ENCODE measurements around the gene PTPRN2.
"Not testable (repeated sequence)": the region's sequence is repeated elsewhere in the genome, so short reads cannot be mapped to it uniquely, and the experiment has no call there.

PTPRN2 gene

DNA sequence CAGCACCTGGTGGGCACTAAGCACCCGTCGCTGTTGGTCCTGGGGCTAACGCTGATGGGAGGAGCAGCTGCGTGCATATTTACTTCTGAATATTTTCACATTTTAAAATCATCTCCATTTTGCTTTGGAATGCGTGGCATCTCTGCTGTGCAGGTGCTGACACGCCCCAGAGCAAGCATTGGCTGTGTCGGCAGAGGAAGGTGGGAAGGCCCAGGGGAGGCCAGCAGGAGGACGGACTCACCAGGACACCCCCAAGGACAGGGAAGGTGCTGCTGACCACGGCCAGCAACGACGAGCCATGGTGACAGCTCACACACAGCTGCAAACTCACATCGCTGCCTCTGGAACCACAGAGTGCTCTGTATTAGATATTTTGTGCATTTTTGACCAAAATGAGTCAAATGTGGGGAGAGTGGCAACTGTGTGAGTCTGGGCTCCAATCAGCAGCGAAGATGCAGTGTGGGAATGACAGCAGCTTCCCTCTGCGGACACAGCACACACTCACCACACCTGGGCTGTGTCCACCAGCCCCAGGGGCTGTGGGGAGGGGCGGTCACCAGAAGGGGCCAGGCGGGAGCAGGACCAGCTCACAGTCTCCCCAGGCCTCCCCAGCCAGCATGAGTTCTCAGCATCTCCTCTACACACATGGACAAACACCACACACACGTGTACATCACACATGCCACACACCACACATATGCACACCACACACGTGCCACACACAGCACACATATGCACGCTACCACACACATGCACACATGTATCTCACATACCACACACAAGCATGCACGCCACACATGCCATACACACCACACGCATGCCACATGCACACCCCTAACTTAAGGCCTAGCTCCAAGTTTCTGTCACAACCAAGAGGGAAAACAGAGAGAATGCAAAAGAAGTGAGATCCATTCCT is 58.2 kb downstream of the PTPRN2 start:
- CTCF ChIA-PET = no interaction called here
- Mint-ChIP-seq H3K4me3 (no peak overlapping the region), H3K27me3 (peaks cover 2% of the 10 kb centered on the region), H3K4me1 (no peaks in the 10 kb centered on the region), H3K9me3 (no peaks in the 10 kb centered on the region), H3K36me3 (no peaks in the 10 kb centered on the region), H3K27ac (no peak overlapping the region)
- DNase-seq = no peak

DNA sequence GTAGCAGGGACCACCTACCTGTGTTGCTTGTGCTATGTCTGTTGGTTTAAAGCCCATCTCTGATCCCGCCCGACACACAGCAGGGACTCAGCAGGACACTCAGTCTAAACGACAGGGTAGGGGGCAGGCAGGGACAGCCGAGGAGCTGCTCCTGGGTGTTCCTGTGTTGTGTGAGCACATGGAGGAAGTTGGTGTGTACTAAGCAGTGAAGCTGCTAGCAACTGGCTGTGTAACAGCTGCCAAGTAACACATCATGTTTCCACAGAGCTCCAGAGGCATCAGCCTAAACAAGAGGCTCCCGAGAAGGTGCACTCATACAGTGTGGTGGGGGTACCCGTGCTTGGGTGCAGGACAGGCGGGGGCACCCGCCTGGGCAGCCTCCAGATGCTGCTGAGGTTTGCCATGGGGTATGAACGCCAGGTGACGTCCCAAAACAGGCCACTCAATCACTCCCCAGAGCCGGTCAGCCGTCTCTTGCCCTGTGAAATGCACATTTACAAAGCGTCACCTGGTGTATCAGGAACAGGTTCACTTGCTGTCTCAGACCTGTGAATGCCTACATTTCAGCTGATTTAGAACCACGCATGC is 59.6 kb downstream of the PTPRN2 start:
- CTCF ChIA-PET = no interaction called here
- no peak overlapping the region for H3K27ac Mint-ChIP-seq
- no peak for DNase-seq
- no peak overlapping the region for H3K4me3 Mint-ChIP-seq
- H3K4me1 Mint-ChIP-seq = no peaks in the 10 kb centered on the region
- no peaks in the 10 kb centered on the region for H3K36me3 Mint-ChIP-seq
- peaks cover under 1% of the 10 kb centered on the region for H3K9me3 Mint-ChIP-seq
- H3K27me3 Mint-ChIP-seq = no peaks in the 10 kb centered on the region

DNA sequence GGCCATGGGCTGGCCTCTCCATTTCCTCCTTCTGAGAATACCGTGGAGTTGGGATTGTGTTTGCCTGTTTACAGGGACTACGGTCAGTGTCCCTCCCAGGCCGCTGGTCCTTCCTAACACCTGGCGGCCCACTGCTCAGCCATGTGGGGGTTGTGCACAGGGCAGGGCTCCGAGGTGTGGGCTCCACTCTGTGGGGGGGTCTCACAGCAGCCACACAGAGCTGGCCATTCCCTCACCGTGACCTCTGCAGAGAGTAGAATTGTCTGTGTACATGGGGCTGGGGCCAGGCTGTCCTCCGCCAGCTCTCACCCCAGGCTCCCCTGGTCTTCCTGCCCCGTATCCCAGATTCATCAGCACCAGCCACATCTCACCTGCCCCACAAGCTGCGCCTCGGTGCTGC is 60.1 kb downstream of the PTPRN2 start:
- CTCF ChIA-PET = no interaction called here
- Mint-ChIP-seq H3K4me3 (no peak overlapping the region), H3K36me3 (peaks cover 2% of the 10 kb centered on the region), H3K9me3 (peaks cover 5% of the 10 kb centered on the region), H3K27ac (no peak overlapping the region), H3K4me1 (no peaks in the 10 kb centered on the region), H3K27me3 (no peaks in the 10 kb centered on the region)
- no peak for DNase-seq

DNA sequence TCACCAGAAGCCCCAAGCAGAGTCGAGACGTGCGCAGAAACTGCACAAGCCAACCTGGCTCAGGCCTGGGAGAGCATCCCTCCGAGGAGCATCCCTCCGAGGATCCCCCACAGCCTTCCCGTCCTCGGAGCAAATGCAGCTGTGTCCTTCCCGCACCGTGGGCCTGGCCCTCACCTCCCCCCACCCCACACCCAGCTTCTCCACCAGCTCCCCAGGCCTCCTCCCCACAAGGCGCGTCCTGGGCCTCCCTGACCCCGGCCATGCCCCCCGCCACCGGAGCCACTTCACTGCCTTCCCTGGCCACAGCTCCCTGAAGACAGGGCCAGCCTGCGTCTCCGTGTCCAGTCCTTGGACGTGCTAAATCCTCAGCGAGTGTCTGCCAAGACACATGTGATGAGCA is 60.6 kb downstream of the PTPRN2 start:
- Mint-ChIP-seq H3K27me3 (no peaks in the 10 kb centered on the region), H3K27ac (no peak overlapping the region), H3K9me3 (peaks cover 6% of the 10 kb centered on the region), H3K4me1 (no peaks in the 10 kb centered on the region), H3K36me3 (peaks cover 2% of the 10 kb centered on the region), H3K4me3 (no peak overlapping the region)
- no peak for DNase-seq
- CTCF ChIA-PET = no interaction called here

DNA sequence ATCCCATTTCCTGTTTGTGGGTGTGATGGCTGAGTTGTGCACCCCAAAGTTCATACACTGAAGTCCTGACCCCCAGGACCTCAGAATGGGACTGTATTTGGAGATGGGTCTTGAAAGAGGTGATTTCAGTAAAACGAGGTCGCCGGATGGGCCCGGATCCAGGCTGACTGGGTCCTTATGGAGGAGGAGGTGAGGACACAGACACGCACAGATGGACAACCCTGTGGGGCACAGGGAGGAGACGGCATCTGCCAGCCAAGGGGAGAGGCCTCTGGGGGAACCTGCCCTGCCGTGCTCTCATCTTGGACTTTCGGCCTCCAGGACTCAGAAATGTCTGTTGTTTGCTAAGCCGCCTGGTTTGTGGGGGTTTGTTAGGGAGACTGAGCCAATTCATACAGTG is 61.1 kb downstream of the PTPRN2 start:
- no peaks in the 10 kb centered on the region for H3K27me3 Mint-ChIP-seq
- no peak overlapping the region for H3K4me3 Mint-ChIP-seq
- H3K9me3 Mint-ChIP-seq = peaks cover 6% of the 10 kb centered on the region
- DNase-seq = no peak
- no peak overlapping the region for H3K27ac Mint-ChIP-seq
- H3K4me1 Mint-ChIP-seq = no peaks in the 10 kb centered on the region
- peaks cover 2% of the 10 kb centered on the region for H3K36me3 Mint-ChIP-seq
- CTCF ChIA-PET = no interaction called here

DNA sequence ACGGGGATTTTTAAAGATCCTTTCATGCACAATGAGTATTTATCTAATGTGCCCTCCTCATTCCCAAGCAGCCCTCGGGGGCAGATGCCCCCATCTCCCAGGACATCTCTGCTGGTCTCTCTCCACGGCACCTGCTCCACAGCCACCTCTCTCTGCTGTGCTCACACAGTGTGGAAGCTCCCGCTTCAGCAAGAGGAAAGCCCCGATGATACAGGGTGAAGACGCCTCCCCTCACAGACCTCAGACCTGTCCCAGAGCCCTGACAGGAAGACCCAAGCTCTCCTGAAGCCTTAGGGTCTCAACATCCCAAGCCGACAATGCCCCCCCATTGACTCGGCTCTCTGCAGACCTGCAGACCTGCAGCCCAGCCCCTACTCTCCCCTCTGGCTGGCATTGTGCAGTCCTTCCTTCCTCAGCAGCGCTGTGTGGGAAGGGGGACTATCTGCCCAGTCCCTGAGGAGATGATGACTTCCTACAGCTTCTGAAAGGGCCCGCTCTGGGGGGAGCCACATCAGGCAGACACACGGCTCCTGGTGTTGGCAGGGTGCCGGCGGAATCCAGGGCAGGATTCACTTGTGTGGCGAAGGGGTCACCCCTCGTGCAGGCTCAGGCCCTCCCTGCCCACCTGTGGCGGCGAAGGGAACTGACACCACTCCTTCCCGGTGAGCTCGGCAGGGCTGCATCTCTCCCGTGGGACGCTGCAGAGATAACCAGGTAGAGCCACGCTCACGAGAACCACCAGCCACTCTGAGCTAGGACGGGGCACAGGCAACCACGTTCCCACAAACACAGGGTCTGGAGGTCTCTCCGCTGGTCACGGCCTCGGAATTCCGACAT is 61.8 kb downstream of the PTPRN2 start:
- H3K9me3 Mint-ChIP-seq = peaks cover 6% of the 10 kb centered on the region

DNA sequence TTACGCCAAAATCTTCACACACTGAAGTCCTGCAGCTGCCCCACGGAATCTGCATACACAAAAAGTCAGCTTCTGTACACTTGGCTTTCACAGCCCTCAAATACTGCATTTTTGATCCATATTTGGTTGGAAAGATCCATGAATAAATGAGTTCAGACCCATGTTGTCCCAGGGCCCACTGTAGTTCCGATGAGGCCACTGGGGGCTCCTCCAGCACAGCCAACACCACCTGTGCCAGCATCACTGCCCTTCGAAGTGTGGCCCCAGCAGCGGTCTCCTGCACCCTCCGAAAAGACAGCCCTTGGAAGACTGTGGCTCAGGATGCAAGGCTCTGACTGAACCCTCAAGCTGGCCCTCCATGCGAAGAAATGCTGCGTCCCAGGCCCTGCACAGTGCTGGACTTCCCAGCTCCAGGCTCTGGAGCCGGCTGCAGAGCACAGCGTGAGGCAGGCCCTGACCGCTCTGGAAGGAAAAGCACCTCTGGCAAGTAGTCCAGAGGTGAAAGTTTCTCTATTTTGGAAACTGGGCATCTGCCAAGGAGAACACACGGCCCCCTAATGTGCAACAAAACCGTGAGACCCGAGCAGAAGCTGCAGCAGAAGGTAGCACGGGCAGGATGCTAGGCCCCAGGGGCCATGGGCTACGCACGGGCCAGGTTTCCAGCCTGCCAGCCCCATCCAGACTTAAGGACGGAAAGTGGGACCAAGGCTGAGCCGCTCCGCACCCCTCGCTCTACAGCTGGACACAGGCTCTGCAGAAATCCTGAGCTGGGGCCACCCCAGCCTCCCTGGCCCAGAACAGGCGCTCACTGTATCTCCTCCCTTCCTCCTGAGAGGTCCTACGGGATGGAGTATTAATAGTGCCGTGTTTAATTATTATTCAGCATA is 62.6 kb downstream of the PTPRN2 start:
- CTCF ChIA-PET = no interaction called here
- Mint-ChIP-seq H3K9me3 (peaks cover 8% of the 10 kb centered on the region), H3K4me3 (no peak overlapping the region), H3K27ac (no peak overlapping the region), H3K4me1 (no peaks in the 10 kb centered on the region), H3K36me3 (peaks cover 2% of the 10 kb centered on the region), H3K27me3 (no peaks in the 10 kb centered on the region)
- no peak for DNase-seq

More for the DNA sequence above, 61.8 kb downstream of the PTPRN2 start:
- Mint-ChIP-seq H3K4me1 (no peaks in the 10 kb centered on the region), H3K27ac (no peak overlapping the region), H3K4me3 (no peak overlapping the region), H3K27me3 (no peaks in the 10 kb centered on the region), H3K36me3 (peaks cover 2% of the 10 kb centered on the region)
- no peak for DNase-seq
- CTCF ChIA-PET = no interaction called here

DNA sequence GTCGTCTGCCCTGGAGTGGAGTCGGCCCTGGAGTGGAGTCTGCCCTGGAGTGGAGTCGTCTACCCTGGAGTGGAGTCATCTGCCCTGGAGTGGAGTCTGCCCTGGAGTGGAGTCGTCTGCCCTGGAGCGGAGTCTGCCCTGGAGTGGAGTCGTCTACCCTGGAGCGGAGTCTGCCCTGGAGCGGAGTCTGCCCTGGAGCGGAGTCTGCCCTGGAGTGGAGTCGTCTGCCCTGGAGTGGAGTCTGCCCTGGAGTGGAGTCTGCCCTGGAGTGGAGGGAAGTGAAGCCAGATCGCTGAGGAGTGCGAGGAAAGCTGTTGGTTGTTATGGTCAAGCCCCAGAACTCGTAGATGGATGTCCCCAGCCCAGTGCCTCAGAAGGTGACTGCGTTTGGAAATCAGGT is 63.3 kb downstream of the PTPRN2 start:
- H3K4me3 Mint-ChIP-seq, CTCF ChIA-PET, H3K4me1 Mint-ChIP-seq, H3K36me3 Mint-ChIP-seq, DNase-seq, H3K27ac Mint-ChIP-seq, H3K27me3 Mint-ChIP-seq, H3K9me3 Mint-ChIP-seq: not testable (repeated sequence)

DNA sequence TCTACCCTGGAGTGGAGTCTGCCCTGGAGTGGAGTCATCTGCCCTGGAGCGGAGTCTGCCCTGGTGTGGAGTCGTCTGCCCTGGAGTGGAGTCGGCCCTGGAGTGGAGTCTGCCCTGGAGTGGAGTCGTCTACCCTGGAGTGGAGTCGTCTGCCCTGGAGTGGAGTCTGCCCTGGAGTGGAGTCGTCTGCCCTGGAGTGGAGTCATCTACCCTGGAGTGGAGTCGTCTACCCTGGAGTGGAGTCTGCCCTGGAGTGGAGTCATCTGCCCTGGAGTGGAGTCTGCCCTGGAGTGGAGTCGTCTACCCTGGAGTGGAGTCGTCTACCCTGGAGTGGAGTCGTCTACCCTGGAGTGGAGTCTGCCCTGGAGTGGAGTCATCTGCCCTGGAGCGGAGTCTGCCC is 63.7 kb downstream of the PTPRN2 start:
- H3K4me3 Mint-ChIP-seq, H3K4me1 Mint-ChIP-seq, H3K36me3 Mint-ChIP-seq, DNase-seq, H3K9me3 Mint-ChIP-seq, H3K27ac Mint-ChIP-seq, H3K27me3 Mint-ChIP-seq, CTCF ChIA-PET: not testable (repeated sequence)

DNA sequence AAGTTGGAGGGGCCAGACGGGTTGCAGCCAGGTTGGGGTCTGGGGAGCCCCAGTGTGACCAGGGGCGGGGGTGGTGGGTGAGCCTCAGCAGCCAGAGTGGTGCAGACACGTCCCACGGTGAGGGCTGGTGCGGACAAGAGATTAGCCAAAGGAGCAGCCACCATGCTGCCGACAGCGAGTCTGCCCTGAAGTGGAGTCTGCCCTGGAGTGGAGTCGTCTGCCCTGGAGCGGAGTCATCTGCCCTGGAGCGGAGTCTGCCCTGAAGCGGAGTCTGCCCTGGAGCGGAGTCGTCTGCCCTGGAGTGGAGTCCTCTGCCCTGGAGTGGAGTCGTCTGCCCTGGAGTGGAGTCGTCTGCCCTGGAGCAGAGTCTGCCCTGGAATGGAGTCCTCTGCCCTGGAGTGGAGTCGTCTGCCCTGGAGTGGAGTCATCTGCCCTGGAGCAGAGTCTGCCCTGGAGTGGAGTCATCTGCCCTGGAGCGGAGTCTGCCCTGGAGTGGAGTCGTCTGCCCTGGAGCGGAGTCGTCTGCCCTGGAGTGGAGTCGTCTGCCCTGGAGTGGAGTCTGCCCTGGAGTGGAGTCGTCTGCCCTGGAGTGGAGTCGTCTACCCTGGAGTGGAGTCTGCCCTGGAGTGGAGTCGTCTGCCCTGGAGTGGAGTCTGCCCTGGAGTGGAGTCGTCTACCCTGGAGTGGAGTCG is 64.3 kb downstream of the PTPRN2 start:
- H3K9me3 Mint-ChIP-seq, H3K27ac Mint-ChIP-seq, H3K4me1 Mint-ChIP-seq, H3K27me3 Mint-ChIP-seq, H3K36me3 Mint-ChIP-seq, H3K4me3 Mint-ChIP-seq, DNase-seq, CTCF ChIA-PET: not testable (repeated sequence)

DNA sequence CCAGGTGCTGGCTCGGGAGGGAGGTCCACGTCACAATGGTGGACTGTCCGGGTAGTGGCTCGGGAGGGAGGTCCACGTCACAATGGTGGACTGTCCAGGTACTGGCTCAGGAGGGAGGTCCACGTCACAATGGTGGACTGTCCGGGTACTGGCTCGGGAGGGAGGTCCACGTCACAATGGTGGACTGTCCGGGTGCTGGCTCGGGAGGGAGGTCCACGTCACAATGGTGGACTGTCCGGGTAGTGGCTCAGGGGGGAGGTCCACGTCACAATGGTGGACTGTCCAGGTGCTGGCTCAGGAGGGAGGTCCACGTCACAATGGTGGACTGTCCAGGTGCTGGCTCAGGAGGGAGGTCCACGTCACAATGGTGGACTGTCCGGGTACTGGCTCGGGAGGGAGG is 65.8 kb downstream of the PTPRN2 start:
- H3K36me3 Mint-ChIP-seq, H3K27me3 Mint-ChIP-seq, CTCF ChIA-PET, H3K4me1 Mint-ChIP-seq, DNase-seq, H3K27ac Mint-ChIP-seq, H3K4me3 Mint-ChIP-seq, H3K9me3 Mint-ChIP-seq: not testable (repeated sequence)

DNA sequence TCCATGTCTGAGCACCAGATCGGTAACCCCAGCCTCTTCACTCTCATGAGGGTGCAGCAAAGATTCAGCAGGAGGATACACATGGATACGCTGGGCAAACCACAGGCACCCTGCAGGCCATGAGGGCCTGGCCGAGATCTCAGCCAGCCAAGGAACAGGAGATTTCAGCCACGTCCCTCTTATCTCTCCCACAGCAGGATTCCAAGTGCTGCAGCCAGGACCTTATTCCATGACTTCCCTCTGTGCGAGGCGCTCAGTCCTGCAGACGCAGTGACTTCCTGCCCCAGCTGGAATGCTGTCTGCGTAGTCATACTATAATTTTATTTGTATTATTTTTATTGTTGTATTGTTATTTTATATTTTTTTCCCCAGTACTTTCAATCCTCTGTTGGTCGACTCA is 66.8 kb downstream of the PTPRN2 start:
- Mint-ChIP-seq H3K36me3 (peaks cover 2% of the 10 kb centered on the region), H3K4me3 (no peak overlapping the region), H3K9me3 (peaks cover 8% of the 10 kb centered on the region), H3K27me3 (no peaks in the 10 kb centered on the region), H3K27ac (no peak overlapping the region), H3K4me1 (no peaks in the 10 kb centered on the region)
- DNase-seq = no peak
- CTCF ChIA-PET = no interaction called here

DNA sequence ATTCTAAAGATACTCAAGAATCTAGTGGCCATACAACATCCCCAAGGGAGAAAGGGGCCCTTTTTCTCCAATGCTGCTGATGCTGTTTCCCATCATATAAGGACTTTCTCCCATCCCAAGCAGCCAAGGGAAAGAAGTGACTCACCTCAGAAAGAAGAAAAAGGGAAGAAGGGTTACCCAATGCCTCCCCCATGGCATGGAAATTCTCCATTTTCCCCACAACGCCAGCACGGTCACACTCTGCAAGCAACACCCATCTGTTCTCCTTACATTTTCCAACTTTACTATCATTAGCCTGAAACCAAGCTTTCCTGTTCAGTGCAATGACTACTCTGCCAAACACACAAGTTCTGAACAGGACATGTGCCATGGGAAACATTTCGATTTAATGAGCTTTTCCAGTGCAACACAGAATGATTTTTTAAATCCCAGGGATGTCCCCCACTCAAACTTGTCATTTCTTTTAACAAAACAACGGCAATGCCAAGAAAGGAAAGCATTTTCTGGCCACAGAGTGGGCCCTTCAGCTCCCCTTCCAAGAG is 67.9 kb downstream of the PTPRN2 start:
- DNase-seq = no peak
- Mint-ChIP-seq H3K4me1 (no peaks in the 10 kb centered on the region), H3K27me3 (no peaks in the 10 kb centered on the region), H3K9me3 (peaks cover 8% of the 10 kb centered on the region), H3K36me3 (peaks cover 2% of the 10 kb centered on the region), H3K27ac (no peak overlapping the region), H3K4me3 (no peak overlapping the region)
- CTCF ChIA-PET = no interaction called here

Data from activated naive CD4-positive, alpha-beta T cell treated with anti-CD3 and anti-CD28 coated beads, Interleukin-2, amount 10 ng/mL, durations not matched to agents 7 days and 5 days (primary cell).